ENCODE measurements around the gene MEP1A. TPM values are rescaled to one million over a fixed set of nuclear protein-coding genes. Genes with fewer than 3 reads are reported as not detected.
A peak's percentile ranks its signal among the peaks of the same experiment; 100 is the strongest.
"Not testable (repeated sequence)": the region's sequence is repeated elsewhere in the genome, so short reads cannot be mapped to it uniquely, and the experiment has no call there.

MEP1A gene
- polyA plus RNA-seq, 3 donors from 2014 or later, result not detected

DNA sequence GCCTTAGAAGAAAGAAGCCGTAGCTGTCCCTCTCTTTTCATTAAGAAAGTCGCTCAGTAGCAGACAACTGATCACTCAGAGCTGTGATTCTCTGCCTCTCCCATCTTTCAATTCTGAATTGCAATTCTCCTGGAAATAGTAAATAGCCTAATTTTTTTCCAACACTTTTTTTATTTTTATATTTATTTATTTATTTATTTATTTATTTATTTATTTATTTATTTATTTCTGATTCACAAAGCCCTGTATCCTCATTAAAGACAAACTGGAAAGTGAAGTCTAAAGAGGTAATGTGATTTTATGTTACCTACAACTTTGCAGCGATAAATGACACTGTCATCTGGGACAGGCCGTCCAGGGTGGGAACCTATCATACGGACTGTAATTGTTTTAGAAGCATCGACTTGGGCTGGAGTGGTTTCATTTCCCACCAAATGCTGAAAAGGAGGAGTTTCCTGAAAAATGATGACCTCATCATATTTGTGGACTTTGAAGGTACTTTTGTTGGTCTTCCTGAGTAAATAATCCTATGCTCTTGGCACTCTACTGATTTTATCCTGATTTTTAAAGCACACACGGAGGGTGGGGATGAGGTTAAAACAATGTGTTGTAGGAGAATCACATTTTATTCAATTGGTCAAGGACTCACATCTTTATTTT, 41.2 kb downstream of the MEP1A start:
- H3K4me1 Mint-ChIP-seq; H3K9me3 Mint-ChIP-seq; H3K36me3 Mint-ChIP-seq; H3K4me3 Mint-ChIP-seq; H3K27me3 Mint-ChIP-seq (ENCODE audit: low read depth in 3 of 3); DNase-seq; H3K27ac Mint-ChIP-seq: not testable (repeated sequence)

DNA sequence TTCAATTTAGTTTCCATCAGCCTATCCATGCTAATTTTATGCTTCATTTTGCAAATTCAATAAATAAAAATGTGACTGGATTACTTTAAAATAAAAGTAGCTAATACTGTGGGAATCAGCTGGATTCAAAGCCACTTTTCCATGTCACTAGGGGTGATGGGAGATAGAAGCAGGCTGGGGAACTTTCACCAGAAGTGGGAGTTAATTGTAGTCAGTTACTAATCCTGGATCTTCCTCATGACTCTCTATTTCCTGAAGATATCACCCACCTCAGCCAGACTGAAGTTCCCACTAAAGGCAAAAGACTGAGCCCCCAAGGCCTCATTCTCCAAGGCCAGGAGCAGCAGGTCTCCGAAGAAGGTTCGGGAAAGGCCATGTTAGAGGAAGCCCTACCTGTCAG, 41.8 kb downstream of the MEP1A start:
- H3K36me3 Mint-ChIP-seq; H3K9me3 Mint-ChIP-seq; DNase-seq; H3K27me3 Mint-ChIP-seq (ENCODE audit: low read depth in 3 of 3); H3K27ac Mint-ChIP-seq; H3K4me1 Mint-ChIP-seq; H3K4me3 Mint-ChIP-seq: not testable (repeated sequence)

- DNase-seq, result no peak
- no peaks in the 10 kb centered on the region for H3K4me1 Mint-ChIP-seq
- peaks cover 0 to 2% (median 2%) of the 10 kb centered on the region in 3 donors for H3K27me3 Mint-ChIP-seq (ENCODE audit: low read depth in 3 of 3)
- H3K36me3 Mint-ChIP-seq, result no peaks in the 10 kb centered on the region
- no peak overlapping the region for H3K4me3 Mint-ChIP-seq
- H3K9me3 Mint-ChIP-seq, result peaks cover 9 to 24% (median 18%) of the 10 kb centered on the region in 6 donors
- H3K27ac Mint-ChIP-seq, result no peak overlapping the region
Measured at GRCh38 chr6:46838033-46838432, 44.8 kb downstream of the MEP1A start.

DNA sequence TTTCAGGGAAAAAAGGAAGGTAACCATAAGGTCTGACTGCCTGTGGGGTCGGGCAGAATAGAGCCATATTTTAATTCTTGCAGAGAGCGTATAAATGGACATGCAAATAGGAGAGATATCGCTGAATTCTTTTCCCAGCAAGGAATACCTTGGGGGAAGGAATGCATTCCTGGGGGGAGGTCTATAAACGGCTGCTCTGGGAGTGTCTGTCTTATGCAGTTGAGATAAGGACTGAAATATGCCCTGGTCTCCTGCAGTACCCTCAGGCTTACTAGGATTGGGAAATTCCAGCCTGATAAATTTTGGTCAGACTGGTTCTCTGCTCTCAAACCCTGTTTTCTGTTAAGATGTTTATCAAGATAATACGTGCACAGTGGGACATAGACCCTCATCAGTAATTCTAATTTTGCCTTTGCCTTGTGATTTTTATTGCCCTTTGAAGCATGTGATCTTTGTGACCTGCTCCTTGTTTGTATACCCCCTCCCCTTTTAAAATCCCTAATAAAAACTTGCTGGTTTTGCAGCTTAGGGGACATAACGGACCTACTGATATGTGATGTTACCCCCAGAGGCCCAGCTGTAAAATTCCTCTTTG, 49.2 kb downstream of the MEP1A start:
- H3K9me3 Mint-ChIP-seq, result peaks cover 10 to 26% (median 20%) of the 10 kb centered on the region in 6 donors
- H3K27ac Mint-ChIP-seq; DNase-seq; H3K4me1 Mint-ChIP-seq; H3K4me3 Mint-ChIP-seq; H3K36me3 Mint-ChIP-seq; H3K27me3 Mint-ChIP-seq (ENCODE audit: low read depth in 3 of 3): not testable (repeated sequence)

DNA sequence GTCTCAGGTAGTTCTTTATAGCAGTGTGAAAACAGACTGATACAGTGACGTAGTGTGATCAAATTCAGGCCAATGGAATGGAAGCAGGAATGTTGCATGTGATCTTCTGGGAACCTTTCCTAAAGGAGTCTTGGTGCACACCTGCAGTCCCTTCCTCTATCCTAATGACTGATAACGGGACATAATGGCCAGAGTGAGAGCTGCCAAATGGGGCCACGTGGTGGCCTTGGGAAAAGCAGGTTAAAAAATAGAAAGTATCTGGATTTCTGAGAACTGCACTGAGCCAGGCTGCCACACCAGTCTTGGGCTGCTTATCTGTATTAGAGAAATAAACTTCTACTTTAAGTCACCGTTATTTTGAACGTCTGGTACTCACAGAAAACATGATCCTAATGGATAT, 51.9 kb downstream of the MEP1A start:
- Mint-ChIP-seq H3K9me3 (peaks cover 8 to 26% (median 20%) of the 10 kb centered on the region in 6 donors), H3K27me3 (ENCODE audit: low read depth in 3 of 3) (peaks cover 0 to 3% (median 3%) of the 10 kb centered on the region in 3 donors), H3K4me3 (no peak overlapping the region), H3K36me3 (no peaks in the 10 kb centered on the region), H3K27ac (no peak overlapping the region), H3K4me1 (peaks cover 5% of the 10 kb centered on the region in 2 donors)
- no peak for DNase-seq

- Mint-ChIP-seq H3K36me3 (no peaks in the 10 kb centered on the region), H3K4me3 (peak overlapping the region; percentile 28 to 79 (median 52)), H3K9me3 (peaks cover 0 to 3% (median 0%) of the 10 kb centered on the region in 6 donors), H3K4me1 (peaks cover 5% of the 10 kb centered on the region in 2 donors), H3K27ac (no peak overlapping the region), H3K27me3 (ENCODE audit: low read depth in 3 of 3) (peaks cover 0 to 3% (median 2%) of the 10 kb centered on the region in 3 donors)
- DNase-seq, result peak; percentile 26 to 37 (median 34)
Measured at GRCh38 chr6:46848684-46849360, 55.6 kb downstream of the MEP1A start.

GRCh38 chr6:46849361-46849690, 56.1 kb downstream of the MEP1A start:
- H3K36me3 Mint-ChIP-seq, result no peaks in the 10 kb centered on the region

DNA sequence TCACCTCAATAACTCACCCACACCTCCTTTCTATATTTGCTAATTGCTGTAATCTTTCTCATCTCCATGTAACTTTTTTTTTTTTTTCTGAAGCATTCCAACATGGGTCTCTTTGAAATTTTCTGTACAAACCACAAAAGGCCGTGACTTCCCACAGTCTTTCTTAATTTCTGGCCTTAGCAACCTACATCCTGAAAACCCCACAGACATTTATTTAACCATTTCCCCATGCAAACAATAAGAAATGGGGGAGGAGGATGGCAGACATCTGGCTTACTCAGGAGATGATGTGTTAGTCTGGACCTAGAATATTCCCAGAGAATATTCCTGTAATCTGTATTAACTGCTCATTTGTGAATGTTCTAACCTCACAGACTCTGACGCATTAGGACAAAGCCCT, 57.6 kb downstream of the MEP1A start:
- Mint-ChIP-seq H3K27me3 (ENCODE audit: low read depth in 3 of 3) (peaks cover 0 to 2% (median 0%) of the 10 kb centered on the region in 3 donors), H3K9me3 (peaks cover 0 to 3% (median 0%) of the 10 kb centered on the region in 6 donors), H3K36me3 (no peaks in the 10 kb centered on the region), H3K4me3 (no peak overlapping the region), H3K4me1 (peaks cover 5% of the 10 kb centered on the region in 2 donors), H3K27ac (no peak overlapping the region)
- no peak for DNase-seq

More at GRCh38 chr6:46849361-46849690, 56.1 kb downstream of the MEP1A start:
- Mint-ChIP-seq H3K4me1 (peaks cover 5% of the 10 kb centered on the region in 2 donors), H3K27me3 (ENCODE audit: low read depth in 3 of 3) (peaks cover 0 to 3% (median 0%) of the 10 kb centered on the region in 3 donors), H3K9me3 (peaks cover 0 to 3% (median 0%) of the 10 kb centered on the region in 6 donors), H3K4me3 (no peak overlapping the region), H3K27ac (no peak overlapping the region)
- DNase-seq, result no peak

GRCh38 chr6:46851576-46851975, 58.4 kb downstream of the MEP1A start:
- H3K27me3 Mint-ChIP-seq (ENCODE audit: low read depth in 3 of 3); H3K9me3 Mint-ChIP-seq; H3K4me3 Mint-ChIP-seq; H3K36me3 Mint-ChIP-seq; DNase-seq; H3K4me1 Mint-ChIP-seq; H3K27ac Mint-ChIP-seq: not testable (repeated sequence)

GRCh38 chr6:46855966-46856365, 62.8 kb downstream of the MEP1A start:
- H3K4me1 Mint-ChIP-seq; H3K4me3 Mint-ChIP-seq; H3K36me3 Mint-ChIP-seq; H3K27me3 Mint-ChIP-seq (ENCODE audit: low read depth in 3 of 3); DNase-seq; H3K9me3 Mint-ChIP-seq; H3K27ac Mint-ChIP-seq: not testable (repeated sequence)

DNA sequence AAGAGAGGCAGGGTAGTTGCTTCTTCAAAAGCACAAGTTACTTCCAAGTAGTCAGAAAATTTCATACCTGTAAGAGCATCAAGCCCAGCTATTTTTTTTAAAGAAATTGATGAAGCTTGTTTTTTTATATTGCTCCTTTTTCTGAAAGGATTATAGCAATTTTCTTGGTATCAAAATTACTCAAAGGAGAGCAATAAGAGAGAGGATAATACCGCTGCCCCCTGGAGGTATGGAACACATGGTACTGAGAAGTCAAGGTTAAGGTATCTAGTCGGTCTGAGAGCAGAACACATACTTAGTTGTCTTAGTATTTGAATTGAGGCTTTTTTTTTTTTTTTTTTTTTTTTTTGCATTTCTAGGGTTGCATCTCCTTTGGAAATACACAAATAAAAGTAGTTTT, 69.2 kb downstream of the MEP1A start:
- H3K27ac Mint-ChIP-seq, result no peak overlapping the region
- no peak overlapping the region for H3K4me3 Mint-ChIP-seq
- H3K9me3 Mint-ChIP-seq, result no peaks in the 10 kb centered on the region
- no peaks in the 10 kb centered on the region for H3K4me1 Mint-ChIP-seq
- peaks cover 0 to 9% (median 0%) of the 10 kb centered on the region in 3 donors for H3K27me3 Mint-ChIP-seq (ENCODE audit: low read depth in 3 of 3)
- H3K36me3 Mint-ChIP-seq, result no peaks in the 10 kb centered on the region
- no peak for DNase-seq

GRCh38 chr6:46863791-46864190, 70.6 kb downstream of the MEP1A start:
- Mint-ChIP-seq H3K27me3 (ENCODE audit: low read depth in 3 of 3) (peaks cover 0 to 9% (median 0%) of the 10 kb centered on the region in 3 donors), H3K36me3 (no peaks in the 10 kb centered on the region), H3K4me1 (no peaks in the 10 kb centered on the region), H3K9me3 (no peaks in the 10 kb centered on the region), H3K27ac (no peak overlapping the region), H3K4me3 (no peak overlapping the region)
- DNase-seq, result no peak

- no peaks in the 10 kb centered on the region for H3K36me3 Mint-ChIP-seq
- H3K9me3 Mint-ChIP-seq, result no peaks in the 10 kb centered on the region
- no peak for DNase-seq
- H3K4me1 Mint-ChIP-seq, result no peaks in the 10 kb centered on the region
- H3K27ac Mint-ChIP-seq, result no peak overlapping the region
- H3K4me3 Mint-ChIP-seq, result no peak overlapping the region
- H3K27me3 Mint-ChIP-seq (ENCODE audit: low read depth in 3 of 3), result peaks cover 0 to 9% (median 0%) of the 10 kb centered on the region in 3 donors
Measured at GRCh38 chr6:46865221-46865620, 72.0 kb downstream of the MEP1A start.

- H3K4me1 Mint-ChIP-seq, result no peaks in the 10 kb centered on the region
- no peaks in the 10 kb centered on the region for H3K36me3 Mint-ChIP-seq
- H3K9me3 Mint-ChIP-seq, result no peaks in the 10 kb centered on the region
- H3K27ac Mint-ChIP-seq, result no peak overlapping the region
- peaks cover 0 to 7% (median 0%) of the 10 kb centered on the region in 3 donors for H3K27me3 Mint-ChIP-seq (ENCODE audit: low read depth in 3 of 3)
- DNase-seq, result no peak
- no peak overlapping the region for H3K4me3 Mint-ChIP-seq
Measured at GRCh38 chr6:46867411-46867810, 74.2 kb downstream of the MEP1A start.
